ENCODE results near the gene CNOT8.

- TF ChIP-seq CTCF (IDR thresholded peaks at IDR 0.05) (no peak), POLR2A (IDR thresholded peaks at IDR 0.05) (no peak), POLR2AphosphoS5 (IDR thresholded peaks at IDR 0.05) (no peak)
These were observed 41.6 kb downstream of the CNOT8 start for GRCh38 chr5:154900066-154900465.
